Activated CD4-positive, alpha-beta T cell treated with anti-CD3 and anti-CD28 coated beads for 1 hour (primary cell): Measurements from ENCODE around the gene PTPN18.

Source experiments
- DNase-seq: peaks from one replicate; pipeline ENCODE4 v3.0.0-alpha.2; 2020

The PTPN18 gene

DNA sequence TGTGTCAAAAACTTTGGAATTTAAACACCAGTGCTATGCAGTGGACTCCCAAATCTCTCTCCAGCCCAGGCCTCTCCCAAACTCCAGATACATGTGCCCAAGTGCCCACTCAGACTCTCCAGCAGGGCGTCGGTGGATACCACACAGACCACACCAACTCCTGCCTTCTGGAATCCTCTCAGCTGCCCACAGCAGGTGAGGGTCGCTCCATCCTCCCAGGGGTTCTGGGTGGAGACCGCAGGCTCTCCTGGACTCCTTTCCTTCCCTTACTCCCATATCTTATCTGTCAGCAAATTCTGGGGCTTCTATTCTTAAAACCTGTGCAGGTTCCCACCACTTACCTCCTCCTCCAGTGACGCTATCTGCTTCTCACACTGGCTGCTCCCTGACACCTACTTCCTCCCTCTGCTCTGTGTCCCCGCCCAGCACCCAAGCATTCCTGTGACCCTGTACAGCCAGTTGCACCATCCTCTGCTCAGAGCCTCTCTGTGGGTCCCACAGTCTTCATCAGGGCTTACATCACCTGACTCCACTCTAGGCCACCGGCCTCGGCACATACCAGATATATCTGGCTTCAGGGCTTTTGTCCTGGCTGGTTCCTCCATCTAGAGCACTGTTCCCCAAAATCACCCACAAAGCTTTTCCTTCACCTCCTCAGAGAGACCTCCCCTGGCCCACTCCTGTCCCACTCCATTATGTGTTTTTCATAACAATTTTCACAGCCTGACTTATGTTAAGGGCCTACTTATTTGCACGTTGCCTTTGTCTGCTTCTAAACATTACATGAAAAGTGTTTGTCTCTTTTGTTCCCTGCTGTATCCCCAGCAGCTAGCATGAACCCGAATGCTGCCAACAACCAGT, 15.7 kb upstream of the PTPN18 start:
- DNase-seq: no peak

DNA sequence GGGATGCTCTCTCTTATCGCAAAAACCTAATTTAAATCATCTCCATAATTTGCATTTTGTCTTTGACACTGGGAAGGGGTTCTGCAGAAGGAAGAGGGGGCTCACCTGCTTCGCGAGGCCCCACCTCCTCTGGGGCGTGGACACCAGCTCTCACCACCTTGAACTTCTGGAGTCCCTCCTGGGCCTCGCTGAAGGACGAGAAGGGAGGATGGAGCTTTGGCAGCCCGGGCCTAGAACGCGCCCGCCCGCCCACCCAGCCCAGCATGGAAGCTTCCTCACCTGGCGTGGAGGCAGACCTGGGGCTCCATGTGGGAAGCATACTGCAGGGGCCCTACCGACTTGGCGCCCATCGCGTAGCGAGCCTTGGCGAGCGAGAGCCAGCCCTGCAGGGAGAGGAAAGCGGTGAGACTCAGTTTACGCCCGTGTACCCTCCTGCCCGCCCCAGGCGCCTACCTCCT, 14.3 kb upstream of the PTPN18 start:
- DNase-seq: no peak

DNA sequence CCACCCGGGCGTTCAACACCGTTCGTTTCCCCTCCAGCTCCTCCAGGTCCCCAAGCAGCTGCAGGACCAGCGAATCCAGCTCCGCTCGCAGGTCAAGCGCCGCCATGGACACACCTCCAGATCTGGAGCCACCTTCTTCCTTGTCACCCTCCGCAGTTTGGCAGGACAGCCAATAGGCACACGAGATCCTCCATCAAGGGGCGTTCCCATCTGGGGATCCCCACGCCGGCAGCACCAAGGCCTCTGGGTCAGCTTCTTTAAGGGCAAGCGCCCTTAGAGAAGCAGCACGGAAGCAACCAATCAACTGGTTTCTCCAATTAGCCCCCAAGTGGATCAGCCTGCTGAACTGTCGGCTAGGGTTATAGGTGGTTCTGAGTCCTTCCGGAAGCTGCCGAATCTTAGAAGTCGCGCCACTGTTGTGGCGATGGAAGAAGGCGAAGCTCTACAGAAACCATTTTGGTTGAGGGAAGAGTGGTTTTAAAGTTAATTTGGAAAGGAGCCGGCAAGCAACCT, 13.8 kb upstream of the PTPN18 start:
- DNase-seq: peak; percentile 71

DNA sequence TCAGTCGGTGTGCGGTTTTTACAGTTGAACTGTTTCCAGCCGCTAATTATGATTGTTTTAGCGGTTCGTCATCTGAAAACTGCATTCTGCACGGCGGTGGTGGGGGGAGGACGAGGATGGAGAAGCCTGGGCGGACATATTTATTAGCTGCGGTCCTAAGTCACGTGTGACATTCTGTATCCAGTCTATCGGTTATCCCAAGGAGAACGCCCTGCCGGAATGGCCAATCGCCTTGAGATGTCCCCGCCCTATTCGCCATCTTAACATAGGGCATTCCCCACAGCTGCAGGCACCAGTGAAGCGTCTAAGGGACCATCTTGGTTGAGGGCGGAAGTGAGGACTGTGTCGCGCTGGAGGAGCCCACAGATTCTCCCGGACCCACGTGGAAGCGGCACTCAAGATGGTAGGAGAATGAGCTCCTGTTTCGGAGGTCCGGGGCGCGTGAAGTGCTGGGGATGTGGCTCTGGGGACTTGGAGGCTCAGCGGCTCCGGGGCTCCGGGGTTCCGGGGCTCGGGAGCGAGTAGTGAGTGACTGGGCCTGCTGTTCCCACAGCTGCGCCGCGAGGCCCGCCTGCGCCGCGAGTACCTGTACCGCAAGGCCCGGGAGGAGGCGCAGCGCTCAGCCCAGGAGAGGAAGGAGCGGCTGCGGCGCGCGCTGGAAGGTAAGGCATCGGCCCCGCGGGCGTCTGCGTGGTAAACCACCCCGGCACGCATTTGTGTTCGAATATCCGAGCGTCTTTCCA, 13.2 kb upstream of the PTPN18 start, which contains the start of gene IMP4:
IMP4 (plus strand) TSS at position 365 of the 743 bp plus-strand sequence; CDS start at position 401, 36 bp downstream.
- DNase-seq: peak; percentile 89

DNA sequence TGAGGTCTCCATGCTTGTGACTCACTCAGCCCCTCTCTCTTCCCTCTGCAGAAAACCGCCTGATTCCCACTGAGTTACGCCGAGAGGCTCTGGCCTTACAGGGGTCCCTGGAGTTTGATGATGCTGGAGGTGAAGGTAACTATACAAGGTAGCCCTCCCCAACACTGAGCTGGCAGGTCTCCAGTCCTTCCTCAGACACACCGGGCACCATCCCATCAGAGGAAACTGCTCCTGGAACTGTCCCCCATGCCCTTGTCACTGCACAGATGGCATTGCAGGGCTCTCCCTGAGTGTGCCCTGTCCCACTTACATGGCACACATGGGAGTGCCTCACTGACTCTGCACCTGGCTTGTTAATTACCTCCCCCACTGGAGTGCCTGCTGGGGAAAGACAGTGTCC, 11.3 kb upstream of the PTPN18 start:
- no peak for DNase-seq

DNA sequence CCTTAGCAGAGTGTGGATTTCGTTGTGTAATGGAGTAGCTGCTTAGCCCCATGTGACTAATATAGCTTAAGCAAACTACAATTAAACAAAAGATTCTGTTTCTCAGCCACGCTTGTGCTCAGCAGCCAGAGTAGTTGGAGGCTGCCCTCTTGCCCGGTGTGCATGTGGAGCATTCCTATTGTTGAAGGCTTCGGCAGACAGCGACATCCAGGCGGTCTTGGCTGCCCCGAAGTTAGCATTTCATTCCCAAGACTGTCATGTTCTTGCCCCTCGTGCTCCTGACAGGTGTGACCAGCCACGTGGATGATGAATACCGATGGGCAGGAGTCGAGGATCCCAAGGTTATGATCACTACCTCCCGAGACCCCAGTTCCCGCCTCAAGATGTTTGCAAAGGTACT, 10.8 kb upstream of the PTPN18 start:
- no peak for DNase-seq

DNA sequence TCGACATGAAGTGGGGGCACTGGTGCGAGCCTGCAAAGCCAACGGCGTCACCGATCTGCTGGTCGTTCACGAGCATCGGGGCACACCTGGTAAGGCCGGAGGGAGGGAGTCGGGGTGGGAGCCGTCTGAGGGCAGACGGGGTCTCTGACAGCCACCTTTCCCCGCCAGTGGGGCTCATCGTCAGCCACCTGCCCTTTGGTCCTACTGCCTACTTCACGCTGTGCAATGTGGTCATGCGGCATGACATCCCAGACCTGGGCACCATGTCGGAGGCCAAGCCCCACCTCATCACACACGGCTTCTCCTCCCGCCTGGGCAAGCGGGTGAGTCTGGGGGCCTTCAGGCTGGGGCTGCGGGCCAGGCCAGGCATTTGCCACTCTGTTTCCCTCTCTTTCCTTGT, 10.2 kb upstream of the PTPN18 start:
- no peak for DNase-seq

DNA sequence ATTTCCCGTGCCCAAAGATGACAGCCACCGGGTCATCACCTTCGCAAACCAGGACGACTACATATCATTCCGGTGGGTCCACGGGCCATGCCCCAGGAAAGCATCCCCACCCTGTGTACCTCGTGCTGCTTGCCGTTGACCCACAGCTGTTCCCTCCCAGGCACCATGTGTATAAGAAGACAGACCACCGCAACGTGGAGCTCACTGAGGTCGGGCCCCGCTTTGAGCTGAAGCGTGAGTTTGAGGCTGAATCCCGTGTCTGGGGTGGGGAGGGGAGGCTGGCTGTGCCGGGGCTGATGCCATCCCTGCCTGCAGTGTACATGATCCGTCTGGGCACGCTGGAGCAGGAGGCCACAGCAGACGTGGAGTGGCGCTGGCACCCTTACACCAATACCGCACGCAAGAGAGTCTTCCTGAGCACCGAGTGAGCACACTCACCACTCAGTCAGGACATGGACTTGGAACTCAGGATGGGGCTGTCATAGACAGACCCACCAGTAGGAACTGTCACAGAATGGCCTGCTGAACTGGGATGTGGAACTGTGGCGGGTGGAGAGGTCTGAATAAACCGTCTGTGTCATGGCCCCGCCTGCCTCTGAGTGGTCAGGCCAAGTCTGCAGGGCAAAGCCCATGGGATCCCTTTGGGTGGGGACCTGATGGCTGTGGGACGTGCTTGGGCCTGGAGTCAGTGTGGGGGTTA, 9.7 kb upstream of the PTPN18 start:
- no peak for DNase-seq

DNA sequence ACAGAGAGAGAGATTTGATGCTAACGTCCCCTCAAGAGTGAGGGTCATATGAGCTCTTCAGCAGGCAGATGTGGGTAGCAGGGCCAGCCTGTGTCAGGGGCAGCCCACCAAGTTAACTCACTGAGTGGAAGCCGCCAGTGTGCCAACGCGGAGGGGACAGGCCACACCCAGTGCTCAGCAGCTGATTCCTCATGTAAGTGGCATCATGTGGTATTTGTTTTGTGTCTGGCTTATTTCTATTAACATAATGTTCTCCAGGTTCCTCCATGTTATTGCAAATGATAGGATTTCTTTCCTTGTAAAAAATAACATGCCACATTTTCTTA, 9.2 kb upstream of the PTPN18 start:
- DNase-seq: no peak

DNA sequence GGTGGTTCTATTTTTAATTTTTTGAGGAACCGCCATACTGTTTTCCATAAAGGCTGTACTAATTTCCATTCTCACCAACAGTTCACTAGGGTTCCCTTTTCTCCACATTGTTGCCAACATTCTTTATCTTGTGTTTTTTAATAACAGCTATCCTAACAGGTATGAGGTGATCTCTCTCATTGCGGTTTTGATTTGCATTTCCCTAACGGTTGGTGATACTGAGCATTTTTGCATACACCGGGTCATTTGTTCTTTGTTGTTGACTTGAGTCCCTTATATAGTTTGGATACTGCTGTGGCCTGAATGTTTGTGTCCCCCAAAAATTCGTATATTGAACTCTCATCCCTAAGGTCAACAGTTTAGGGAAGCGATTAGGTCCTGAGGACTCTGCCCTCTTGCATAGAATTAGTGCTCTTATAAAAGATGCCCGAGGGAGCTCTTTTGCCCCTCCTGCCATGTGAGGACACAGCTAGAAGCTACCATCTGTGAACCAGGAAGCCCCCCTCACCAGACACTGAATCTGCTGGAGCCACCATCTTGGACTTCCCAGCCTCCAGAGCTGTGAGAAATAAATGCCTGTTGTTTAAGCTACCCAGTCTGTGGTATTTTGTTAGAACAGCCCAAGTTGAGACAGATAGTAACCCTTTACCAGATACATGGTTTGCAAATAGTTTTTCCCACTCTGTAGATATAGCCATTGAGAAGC, 8.5 kb upstream of the PTPN18 start:
- DNase-seq: no peak

DNA sequence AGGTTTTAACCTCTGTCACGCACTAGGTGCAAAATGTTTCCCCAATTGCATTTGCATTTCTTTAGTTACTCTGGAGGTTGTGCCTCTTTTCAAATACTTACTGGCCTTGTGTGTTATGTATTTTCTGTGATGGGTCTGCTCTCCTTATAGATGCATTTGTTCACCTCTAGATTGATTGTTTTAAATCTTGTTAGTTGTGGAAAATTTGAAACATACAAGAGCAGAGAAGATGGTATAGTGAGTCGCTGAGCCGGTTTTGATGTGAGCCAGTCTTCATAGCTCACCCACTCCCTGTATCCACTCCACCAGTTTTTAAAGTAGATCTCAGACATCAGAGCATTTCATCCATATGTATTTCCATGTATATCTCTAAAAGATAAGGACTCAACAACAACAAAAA, 6.7 kb upstream of the PTPN18 start:
- DNase-seq: no peak

DNA sequence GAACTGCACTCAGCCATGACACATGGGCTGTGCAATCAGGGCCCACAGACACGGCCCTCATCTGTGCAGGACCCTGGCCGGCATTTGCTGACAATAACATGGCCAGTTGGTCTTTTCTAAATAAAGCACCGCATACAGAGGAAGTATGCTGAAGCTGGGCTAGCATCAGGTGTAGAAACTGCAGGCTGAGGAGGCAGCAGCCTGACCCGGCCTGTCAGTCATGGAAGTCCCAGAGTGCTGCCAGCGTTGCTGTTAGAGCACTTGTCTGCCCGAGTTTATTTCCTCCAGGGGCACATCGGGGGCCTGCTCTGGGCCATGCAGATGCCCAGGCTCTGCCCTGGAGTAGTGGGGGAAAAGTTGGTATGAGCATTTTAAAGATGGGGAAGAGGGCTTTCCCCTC, 4.1 kb upstream of the PTPN18 start:
- DNase-seq: no peak

DNA sequence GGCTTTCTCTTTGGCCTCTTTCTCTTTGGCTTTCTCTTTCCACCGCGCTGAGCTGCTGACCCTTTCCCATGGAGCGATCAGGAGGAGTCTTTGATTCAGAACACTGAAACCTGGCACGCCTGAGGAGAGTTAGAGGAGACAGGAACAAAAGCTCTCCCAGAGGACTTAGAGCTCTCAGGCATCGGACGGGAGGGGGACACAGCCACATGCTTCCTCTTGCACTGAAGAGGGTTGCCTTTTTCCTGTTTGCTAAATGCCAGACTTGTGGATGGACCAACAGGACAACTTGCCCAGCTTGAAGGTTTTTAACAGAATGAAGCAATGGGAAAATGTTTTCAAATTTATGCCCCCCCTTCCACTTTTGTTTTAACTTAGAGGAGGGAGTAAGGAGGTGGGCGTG, 3.6 kb upstream of the PTPN18 start:
- no peak for DNase-seq

DNA sequence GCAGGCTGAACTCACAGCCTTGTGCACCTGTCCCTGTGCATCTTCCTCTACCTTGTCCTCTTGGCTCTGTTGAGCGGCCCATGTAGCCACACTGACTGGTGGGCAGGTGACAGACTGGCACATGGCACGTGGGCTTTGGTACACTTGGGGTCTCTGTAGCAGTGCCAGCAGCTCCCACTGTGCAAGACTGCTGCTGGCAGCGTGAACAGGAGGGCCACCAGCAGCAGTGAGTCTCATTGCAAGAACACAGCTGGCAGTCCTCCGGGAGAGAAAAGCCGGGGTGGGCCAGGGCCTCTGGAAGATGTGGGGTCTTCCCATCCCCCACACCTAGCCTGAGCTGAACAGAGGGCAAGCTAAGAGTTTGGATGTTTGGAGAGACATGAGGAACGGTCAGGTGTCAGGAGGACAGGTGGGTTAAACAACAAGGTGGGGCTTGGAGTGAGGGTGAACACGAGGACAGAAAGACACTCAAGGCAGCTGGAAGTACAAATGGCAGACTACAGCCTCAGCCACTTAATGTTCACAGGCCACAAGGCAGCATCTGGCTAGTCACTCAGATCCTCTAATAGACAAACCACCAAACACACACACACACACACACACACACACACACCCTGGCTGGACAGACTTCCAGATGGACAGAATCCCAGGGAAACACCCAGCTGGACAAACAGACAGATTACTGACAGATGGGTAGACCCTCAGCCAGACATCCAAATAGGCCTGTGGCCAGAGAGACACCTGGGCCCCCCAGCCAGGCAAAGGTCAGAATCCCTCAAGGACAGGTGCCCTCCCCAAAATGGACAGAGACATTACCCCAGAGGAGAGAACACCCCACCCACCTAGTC, 2.3 kb upstream of the PTPN18 start:
- DNase-seq: no peak

DNA sequence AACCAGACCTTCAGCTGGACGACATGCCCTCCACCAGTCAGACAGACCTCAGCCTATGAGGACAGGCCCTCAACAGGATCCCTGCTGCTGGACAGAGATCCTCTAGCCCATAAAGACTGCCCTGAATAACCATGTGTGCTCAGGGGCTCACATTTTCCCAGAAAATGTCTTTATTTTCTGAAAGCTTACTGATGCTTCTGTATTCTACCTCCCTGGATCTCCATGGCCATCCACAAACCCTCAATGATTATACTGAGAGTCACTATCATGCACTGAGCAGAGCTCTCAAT, 1.8 kb upstream of the PTPN18 start:
- DNase-seq: no peak

DNA sequence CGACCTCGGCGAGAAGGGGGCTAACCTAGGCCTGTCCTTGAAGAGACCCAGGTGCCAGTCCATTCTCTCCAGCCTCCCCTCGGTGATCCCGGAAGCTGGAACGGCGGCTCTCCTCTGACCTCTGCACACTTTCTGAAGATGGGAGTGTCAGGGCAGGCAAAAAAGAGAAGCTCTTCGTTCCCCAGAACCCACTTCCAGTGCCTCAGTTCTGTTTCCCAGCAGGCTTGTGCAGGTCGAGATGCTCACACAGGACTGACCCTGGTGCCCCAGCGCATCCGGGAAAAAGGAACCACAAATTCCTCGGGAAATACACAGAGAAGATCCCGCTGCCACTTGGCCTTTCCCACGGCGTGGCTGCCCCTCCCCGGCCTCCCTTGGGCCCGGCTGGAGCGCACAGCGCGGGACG, 681 bp upstream of the PTPN18 start:
- DNase-seq: no peak

DNA sequence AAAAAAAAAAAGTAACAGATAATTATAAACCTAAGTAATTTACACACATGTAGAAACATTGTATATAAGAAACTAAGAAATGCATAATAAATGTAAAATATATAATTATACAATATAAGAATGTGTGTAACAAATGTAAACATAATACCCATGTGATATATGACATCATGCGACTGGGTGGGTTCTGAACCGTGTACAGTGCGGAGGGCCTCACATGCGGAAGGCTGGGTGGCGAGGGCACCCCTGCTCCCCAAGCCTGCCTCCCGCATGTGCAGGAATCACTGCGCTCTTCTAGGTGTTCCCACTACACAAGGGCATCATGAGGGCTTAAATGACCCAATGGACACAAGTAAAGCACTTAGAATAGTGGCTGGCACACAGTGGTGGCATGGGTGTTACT, 2.0 kb downstream of the PTPN18 start:
- DNase-seq: no peak

DNA sequence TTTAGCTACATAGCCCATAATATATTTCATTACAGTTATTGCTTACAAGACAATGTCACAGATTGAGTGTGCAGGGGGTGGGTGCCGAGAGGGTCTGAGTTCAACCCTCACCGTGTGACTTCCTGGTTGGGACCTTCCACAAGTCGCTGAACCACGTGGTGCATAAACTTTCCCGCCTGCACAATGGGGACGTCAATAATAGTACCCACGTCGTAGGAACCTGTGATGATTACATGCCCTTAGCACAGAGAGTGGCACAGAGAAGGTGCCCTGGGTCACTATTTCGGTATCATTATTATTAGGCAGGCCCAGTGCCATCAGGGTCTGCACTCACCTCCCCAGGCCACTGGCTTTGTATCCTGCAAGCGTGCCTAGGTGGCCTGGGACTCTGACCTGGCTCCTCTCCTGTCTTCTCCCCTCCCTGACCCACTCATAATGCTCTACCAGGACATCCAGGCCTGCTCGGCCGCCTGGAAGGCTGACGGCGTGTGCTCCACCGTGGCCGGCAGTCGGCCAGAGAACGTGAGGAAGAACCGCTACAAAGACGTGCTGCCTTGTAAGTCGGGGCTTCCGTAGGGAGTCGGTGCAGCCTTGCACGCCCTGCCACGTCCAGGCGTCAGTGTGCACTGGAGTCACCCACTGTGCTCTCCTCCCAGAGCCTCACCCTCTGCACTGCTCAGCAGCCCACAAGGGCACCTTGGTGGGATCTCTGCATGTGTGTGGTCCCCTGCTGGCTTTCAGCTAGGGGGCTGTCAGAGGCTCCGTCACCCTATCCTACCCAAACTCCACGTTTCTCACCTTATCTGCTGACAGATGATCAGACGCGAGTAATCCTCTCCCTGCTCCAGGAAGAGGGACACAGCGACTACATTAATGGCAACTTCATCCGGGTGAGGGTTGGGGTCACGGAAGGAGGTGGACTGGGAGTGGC, 2.8 kb downstream of the PTPN18 start:
- DNase-seq: no peak

DNA sequence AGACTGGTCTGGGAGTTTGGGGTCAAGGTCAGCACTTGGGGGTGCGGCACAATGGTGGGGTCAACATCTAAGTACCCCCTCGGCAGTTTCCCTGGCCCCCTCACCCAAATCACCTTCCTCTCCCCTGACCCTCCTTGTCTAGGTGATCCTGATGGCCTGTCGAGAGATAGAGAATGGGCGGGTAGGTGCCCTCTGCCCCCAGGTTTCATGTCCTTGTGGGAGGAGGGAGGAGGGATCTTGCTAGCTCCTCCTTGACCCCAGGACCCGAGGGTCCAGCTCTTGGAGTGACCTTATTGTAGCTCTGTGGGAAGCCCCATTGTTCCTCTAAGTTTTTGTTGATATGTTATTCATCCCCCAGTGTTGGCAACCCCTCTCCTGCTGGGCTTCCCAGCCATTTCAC, 3.6 kb downstream of the PTPN18 start:
- no peak for DNase-seq

DNA sequence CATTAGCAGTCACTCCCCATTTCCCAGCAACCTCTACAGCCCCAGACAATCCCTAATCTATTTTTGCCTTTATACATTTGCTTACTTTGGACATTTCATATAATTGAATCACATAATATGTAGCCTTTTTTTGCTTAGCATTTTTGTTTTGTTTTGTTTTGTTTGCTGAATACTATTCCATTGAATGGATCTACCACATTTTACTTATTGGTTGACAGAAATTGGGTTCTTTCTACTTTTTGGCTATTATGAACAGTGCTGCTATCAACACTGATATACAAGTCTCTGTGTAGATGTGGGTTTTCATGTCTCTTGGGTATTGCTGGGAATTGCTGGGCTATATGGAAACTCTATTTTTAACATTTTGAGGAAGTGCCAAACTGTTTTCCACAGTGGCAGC, 7.6 kb downstream of the PTPN18 start:
- no peak for DNase-seq

DNA sequence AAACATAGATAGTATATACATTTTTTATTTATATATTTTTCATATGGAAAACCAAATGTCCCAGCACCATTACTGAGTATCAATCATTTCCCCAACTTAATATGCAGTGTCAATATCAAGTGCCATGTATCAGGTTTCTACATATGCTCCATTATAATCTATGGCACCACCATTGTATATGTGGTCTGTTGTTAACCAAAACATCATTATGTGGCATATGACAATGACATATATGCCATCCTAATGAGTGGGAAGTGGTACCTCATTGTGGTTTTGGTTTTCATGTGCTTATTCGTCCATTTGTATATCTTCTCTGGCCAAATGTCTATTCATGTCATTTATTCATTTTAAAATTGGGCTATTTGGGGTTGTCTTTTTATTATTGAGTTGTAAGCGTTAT, 9.2 kb downstream of the PTPN18 start:
- DNase-seq: no peak
